ENCODE data around the gene PTPRK.

The PTPRK gene

GRCh38 chr6:128107682-128108081, 412.7 kb downstream of the PTPRK start:
- no peaks in the 10 kb centered on the region for H3K27me3 ChIP-seq (ENCODE audit: control insufficient read depth, insufficient read depth, low read length)
- no peaks in the 10 kb centered on the region for H3K36me3 ChIP-seq (ENCODE audit: control insufficient read depth, insufficient read depth, low read length)
- H3K4me3 ChIP-seq (ENCODE audit: low read depth, low read length): no peak overlapping the region
- no peak overlapping the region for H3K9ac ChIP-seq (ENCODE audit: low read depth, low read length)
- no peak overlapping the region for H3K27ac ChIP-seq (ENCODE audit: low read depth, low read length)
- no peaks in the 10 kb centered on the region for H3K4me1 ChIP-seq (ENCODE audit: control insufficient read depth, insufficient read depth, low read length)
- no peaks in the 10 kb centered on the region for H3K9me3 ChIP-seq (ENCODE audit: control insufficient read depth, insufficient read depth, low read length)

DNA sequence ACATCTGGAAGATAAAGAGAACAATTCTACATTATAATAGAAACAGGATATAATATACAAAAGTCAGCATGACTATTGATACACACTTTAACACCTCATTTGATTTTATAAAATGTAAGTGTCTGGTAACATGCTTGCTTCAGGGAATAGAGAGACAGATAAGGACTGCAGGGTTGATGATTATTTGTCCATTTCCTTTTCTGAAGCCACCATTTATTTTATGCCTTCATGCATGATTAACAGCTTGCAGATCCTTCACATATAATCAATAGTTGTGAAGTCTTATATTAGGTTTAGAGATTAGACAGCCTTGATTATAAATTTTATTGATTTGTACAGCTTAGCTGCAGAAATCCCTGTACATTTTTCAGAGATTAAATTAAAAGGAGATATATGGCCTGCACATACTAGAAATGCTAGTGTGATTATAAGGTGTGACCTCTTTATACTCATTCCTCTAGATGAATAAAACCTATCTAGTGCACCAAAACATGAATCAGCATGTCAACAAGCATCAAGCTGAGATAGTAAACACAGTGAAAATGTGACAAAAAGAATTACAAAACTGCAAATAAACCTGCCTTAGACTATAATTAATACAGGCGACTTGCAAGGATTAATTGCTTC, 420.7 kb downstream of the PTPRK start:
- no peak overlapping the region for H3K4me3 ChIP-seq (ENCODE audit: low read depth, low read length)
- H3K9ac ChIP-seq (ENCODE audit: low read depth, low read length): no peak overlapping the region
- H3K36me3 ChIP-seq (ENCODE audit: control insufficient read depth, insufficient read depth, low read length): no peaks in the 10 kb centered on the region
- H3K4me1 ChIP-seq (ENCODE audit: control insufficient read depth, insufficient read depth, low read length): peaks cover 7% of the 10 kb centered on the region; the same call in 1 of the 2 replicates
- H3K27ac ChIP-seq (ENCODE audit: low read depth, low read length): no peak overlapping the region
- no peaks in the 10 kb centered on the region for H3K27me3 ChIP-seq (ENCODE audit: control insufficient read depth, insufficient read depth, low read length)
- no peaks in the 10 kb centered on the region for H3K9me3 ChIP-seq (ENCODE audit: control insufficient read depth, insufficient read depth, low read length)

- no peak overlapping the region for H3K9ac ChIP-seq (ENCODE audit: low read depth, low read length)
- H3K4me1 ChIP-seq (ENCODE audit: control insufficient read depth, insufficient read depth, low read length): peaks cover 7% of the 10 kb centered on the region; the same call in 1 of the 2 replicates
- no peak overlapping the region for H3K27ac ChIP-seq (ENCODE audit: low read depth, low read length)
- no peaks in the 10 kb centered on the region for H3K36me3 ChIP-seq (ENCODE audit: control insufficient read depth, insufficient read depth, low read length)
- no peaks in the 10 kb centered on the region for H3K9me3 ChIP-seq (ENCODE audit: control insufficient read depth, insufficient read depth, low read length)
- no peak overlapping the region for H3K4me3 ChIP-seq (ENCODE audit: low read depth, low read length)
- no peaks in the 10 kb centered on the region for H3K27me3 ChIP-seq (ENCODE audit: control insufficient read depth, insufficient read depth, low read length)
Observed at GRCh38 chr6:128098000-128098581, 422.3 kb downstream of the PTPRK start.

GRCh38 chr6:128097009-128097408, 423.4 kb downstream of the PTPRK start:
- Histone ChIP-seq H3K4me3 (ENCODE audit: low read depth, low read length) (no peak overlapping the region), H3K9ac (ENCODE audit: low read depth, low read length) (no peak overlapping the region)

GRCh38 chr6:128095362-128095761, 425.0 kb downstream of the PTPRK start:
- Histone ChIP-seq H3K4me3 (ENCODE audit: low read depth, low read length) (no peak overlapping the region), H3K27ac (ENCODE audit: low read depth, low read length) (no peak overlapping the region), H3K9ac (ENCODE audit: low read depth, low read length) (no peak overlapping the region), H3K4me1 (ENCODE audit: control insufficient read depth, insufficient read depth, low read length) (peaks cover 7% of the 10 kb centered on the region; the same call in 1 of the 2 replicates), H3K27me3 (ENCODE audit: control insufficient read depth, insufficient read depth, low read length) (no peaks in the 10 kb centered on the region), H3K9me3 (ENCODE audit: control insufficient read depth, insufficient read depth, low read length) (no peaks in the 10 kb centered on the region), H3K36me3 (ENCODE audit: control insufficient read depth, insufficient read depth, low read length) (no peaks in the 10 kb centered on the region)

More at GRCh38 chr6:128097009-128097408, 423.4 kb downstream of the PTPRK start:
- Histone ChIP-seq H3K27ac (ENCODE audit: low read depth, low read length) (no peak overlapping the region), H3K4me1 (ENCODE audit: control insufficient read depth, insufficient read depth, low read length) (peaks cover 7% of the 10 kb centered on the region; the same call in 1 of the 2 replicates), H3K36me3 (ENCODE audit: control insufficient read depth, insufficient read depth, low read length) (no peaks in the 10 kb centered on the region), H3K27me3 (ENCODE audit: control insufficient read depth, insufficient read depth, low read length) (no peaks in the 10 kb centered on the region), H3K9me3 (ENCODE audit: control insufficient read depth, insufficient read depth, low read length) (no peaks in the 10 kb centered on the region)

DNA sequence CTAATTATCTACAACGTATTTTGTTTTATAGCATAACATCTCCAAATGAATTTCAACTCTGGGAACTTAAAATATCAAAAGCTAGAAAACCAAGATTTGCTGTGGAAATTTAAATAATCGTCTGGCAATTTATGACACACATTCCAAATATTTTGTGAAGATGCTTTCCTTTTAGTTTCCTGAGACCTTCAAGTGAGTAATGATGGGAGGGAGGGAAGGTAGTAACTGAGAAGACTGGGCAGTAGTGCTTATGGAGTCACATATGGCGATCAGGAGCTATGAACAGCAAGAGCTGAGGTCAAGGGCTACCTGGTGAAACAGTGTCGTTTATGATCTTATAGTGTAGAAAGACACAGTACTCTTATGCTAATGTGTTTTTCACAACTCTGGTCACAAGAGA, 441.4 kb downstream of the PTPRK start:
- no peak overlapping the region for H3K4me3 ChIP-seq (ENCODE audit: low read depth, low read length)
- no peak overlapping the region for H3K9ac ChIP-seq (ENCODE audit: low read depth, low read length)
- H3K4me1 ChIP-seq (ENCODE audit: control insufficient read depth, insufficient read depth, low read length): no peaks in the 10 kb centered on the region
- no peaks in the 10 kb centered on the region for H3K9me3 ChIP-seq (ENCODE audit: control insufficient read depth, insufficient read depth, low read length)
- H3K36me3 ChIP-seq (ENCODE audit: control insufficient read depth, insufficient read depth, low read length): peaks cover 33% of the 10 kb centered on the region
- H3K27ac ChIP-seq (ENCODE audit: low read depth, low read length): no peak overlapping the region
- no peaks in the 10 kb centered on the region for H3K27me3 ChIP-seq (ENCODE audit: control insufficient read depth, insufficient read depth, low read length)

DNA sequence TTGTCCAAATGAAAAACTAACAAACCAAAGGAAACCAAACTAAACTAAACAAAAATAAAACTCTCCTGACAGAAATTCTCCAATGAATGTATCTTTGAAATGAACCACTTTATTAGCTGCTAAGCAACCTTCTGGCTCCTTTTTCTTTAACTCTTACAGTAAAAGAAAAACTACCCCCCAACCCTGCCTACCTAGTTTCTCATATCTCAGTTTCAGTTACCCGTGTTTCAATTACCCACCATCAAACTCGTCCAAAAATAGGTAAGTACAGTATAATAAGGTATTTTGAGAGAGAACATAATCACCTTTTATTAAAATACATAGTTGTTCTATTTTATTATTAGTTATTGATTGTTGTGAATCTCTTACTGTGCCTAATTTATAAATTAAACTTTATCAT, 442.1 kb downstream of the PTPRK start:
- no peaks in the 10 kb centered on the region for H3K9me3 ChIP-seq (ENCODE audit: control insufficient read depth, insufficient read depth, low read length)
- H3K36me3 ChIP-seq (ENCODE audit: control insufficient read depth, insufficient read depth, low read length): peaks cover 33% of the 10 kb centered on the region
- H3K4me3 ChIP-seq (ENCODE audit: low read depth, low read length): no peak overlapping the region
- H3K4me1 ChIP-seq (ENCODE audit: control insufficient read depth, insufficient read depth, low read length): no peaks in the 10 kb centered on the region
- no peak overlapping the region for H3K27ac ChIP-seq (ENCODE audit: low read depth, low read length)
- H3K9ac ChIP-seq (ENCODE audit: low read depth, low read length): no peak overlapping the region
- no peaks in the 10 kb centered on the region for H3K27me3 ChIP-seq (ENCODE audit: control insufficient read depth, insufficient read depth, low read length)

GRCh38 chr6:128076843-128077242, 443.6 kb downstream of the PTPRK start:
- Histone ChIP-seq H3K9me3 (ENCODE audit: control insufficient read depth, insufficient read depth, low read length) (no peaks in the 10 kb centered on the region), H3K27ac (ENCODE audit: low read depth, low read length) (no peak overlapping the region), H3K4me3 (ENCODE audit: low read depth, low read length) (no peak overlapping the region), H3K9ac (ENCODE audit: low read depth, low read length) (no peak overlapping the region), H3K36me3 (ENCODE audit: control insufficient read depth, insufficient read depth, low read length) (peaks cover 25% of the 10 kb centered on the region), H3K27me3 (ENCODE audit: control insufficient read depth, insufficient read depth, low read length) (no peaks in the 10 kb centered on the region), H3K4me1 (ENCODE audit: control insufficient read depth, insufficient read depth, low read length) (no peaks in the 10 kb centered on the region)

DNA sequence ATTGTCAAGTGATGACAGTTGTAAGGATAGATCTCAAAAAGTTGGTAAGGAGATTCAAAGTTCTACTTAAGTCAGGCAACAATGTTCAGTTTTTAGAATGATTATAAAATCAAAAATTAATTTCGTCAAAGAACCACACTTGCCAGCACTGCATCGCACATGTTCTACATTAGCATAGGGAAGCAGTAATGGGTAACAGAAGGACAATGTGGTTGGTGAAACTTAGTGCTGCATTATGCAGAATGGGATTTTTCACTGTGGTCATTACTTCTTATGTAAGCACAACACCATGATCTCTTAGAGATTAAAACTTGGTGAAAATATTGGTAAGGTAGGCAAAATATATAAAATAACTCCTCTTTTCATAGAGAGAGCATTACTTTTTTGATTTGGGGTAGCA, 445.8 kb downstream of the PTPRK start:
- Histone ChIP-seq H3K9ac (ENCODE audit: low read depth, low read length) (no peak overlapping the region), H3K27me3 (ENCODE audit: control insufficient read depth, insufficient read depth, low read length) (no peaks in the 10 kb centered on the region), H3K9me3 (ENCODE audit: control insufficient read depth, insufficient read depth, low read length) (no peaks in the 10 kb centered on the region), H3K4me1 (ENCODE audit: control insufficient read depth, insufficient read depth, low read length) (no peaks in the 10 kb centered on the region), H3K36me3 (ENCODE audit: control insufficient read depth, insufficient read depth, low read length) (peaks cover 22% of the 10 kb centered on the region), H3K4me3 (ENCODE audit: low read depth, low read length) (no peak overlapping the region), H3K27ac (ENCODE audit: low read depth, low read length) (no peak overlapping the region)

DNA sequence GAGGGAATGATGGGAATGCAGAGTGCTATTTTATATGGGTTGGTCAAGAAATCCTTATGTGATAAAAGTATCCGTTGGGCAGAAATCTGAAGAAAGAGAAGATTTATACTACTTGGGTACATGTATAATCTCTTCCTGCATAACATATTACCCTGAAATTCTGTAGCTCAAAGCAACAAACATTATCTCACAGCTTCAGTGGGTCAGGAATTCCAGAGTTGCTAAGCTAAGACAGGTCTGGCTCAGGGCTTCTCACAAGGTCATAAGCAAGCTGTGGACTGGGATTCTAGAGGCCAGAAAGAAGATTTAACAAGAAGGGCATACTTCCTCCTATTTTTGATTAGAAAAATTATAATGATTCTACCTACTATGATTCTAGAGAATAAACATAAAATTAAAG, 447.0 kb downstream of the PTPRK start:
- H3K27ac ChIP-seq (ENCODE audit: low read depth, low read length): no peak overlapping the region
- H3K27me3 ChIP-seq (ENCODE audit: control insufficient read depth, insufficient read depth, low read length): no peaks in the 10 kb centered on the region
- H3K9ac ChIP-seq (ENCODE audit: low read depth, low read length): no peak overlapping the region
- no peak overlapping the region for H3K4me3 ChIP-seq (ENCODE audit: low read depth, low read length)
- H3K9me3 ChIP-seq (ENCODE audit: control insufficient read depth, insufficient read depth, low read length): no peaks in the 10 kb centered on the region
- peaks cover 17% of the 10 kb centered on the region for H3K36me3 ChIP-seq (ENCODE audit: control insufficient read depth, insufficient read depth, low read length)
- 0 out of 2 replicates have a peak, but pooled peaks cover 4% of the 10 kb centered on the region for H3K4me1 ChIP-seq (ENCODE audit: control insufficient read depth, insufficient read depth, low read length)

DNA sequence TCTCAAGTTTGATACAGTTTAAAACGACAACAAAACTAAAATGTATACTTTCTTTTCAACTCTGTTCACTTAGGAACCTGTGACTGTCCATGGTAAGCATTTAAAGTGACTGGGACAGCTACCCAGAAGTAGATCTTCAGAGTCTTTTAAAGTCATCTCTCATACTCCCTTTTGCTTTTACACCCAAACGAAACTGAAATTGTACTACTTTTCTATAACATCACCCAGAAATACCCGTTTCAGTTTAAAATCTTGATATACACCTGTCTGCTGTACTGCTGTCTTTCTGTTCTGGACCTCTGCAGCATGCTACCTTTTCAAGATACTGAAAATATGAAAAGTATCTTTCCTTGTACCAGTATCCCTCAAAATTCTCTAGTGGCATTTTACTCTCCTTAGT, 449.2 kb downstream of the PTPRK start:
- no peaks in the 10 kb centered on the region for H3K36me3 ChIP-seq (ENCODE audit: control insufficient read depth, insufficient read depth, low read length)
- peaks cover 16% of the 10 kb centered on the region for H3K4me1 ChIP-seq (ENCODE audit: control insufficient read depth, insufficient read depth, low read length)
- H3K9me3 ChIP-seq (ENCODE audit: control insufficient read depth, insufficient read depth, low read length): no peaks in the 10 kb centered on the region
- H3K27ac ChIP-seq (ENCODE audit: low read depth, low read length): no peak overlapping the region
- H3K9ac ChIP-seq (ENCODE audit: low read depth, low read length): no peak overlapping the region
- H3K27me3 ChIP-seq (ENCODE audit: control insufficient read depth, insufficient read depth, low read length): no peaks in the 10 kb centered on the region
- no peak overlapping the region for H3K4me3 ChIP-seq (ENCODE audit: low read depth, low read length)
